ENCODE results near the gene CNOT4. TPM values are rescaled to one million over a fixed set of nuclear protein-coding genes. Genes with fewer than 3 reads are reported as not detected.

The CNOT4 gene
- total and polyA plus RNA-seq, 2 of the 4 experiments (the other 2 are of a cell fraction), result 7.0 to 8.1 TPM

- no CpG with 5 or more reads among the region's 3 CpGs for WGBS, 2 experiments (ENCODE audit: extremely low coverage in 2 of 2, insufficient read length in 1 of 2)
- no peak overlapping the region for H3K27ac ChIP-seq (ENCODE audit: insufficient read depth, low read length)
- CTCF ChIA-PET, result no interaction called here
- TF ChIP-seq ELK1 (IDR thresholded peaks at IDR 0.05; ENCODE audit: borderline replicate concordance, low read depth, low read length), result no peak
- TF ChIP-seq RAD21 (IDR thresholded peaks at IDR 0.05; ENCODE audit: low read length), result no peak
- no peak for TF ChIP-seq MAZ (IDR thresholded peaks at IDR 0.05; ENCODE audit: borderline replicate concordance, low read depth, low read length)
- no peak for TF ChIP-seq BHLHE40 (IDR thresholded peaks at IDR 0.05; ENCODE audit: low read depth, low read length)
- no peak; the same call in 1 of the 2 replicates for TF ChIP-seq CEBPB (IDR thresholded peaks at IDR 0.05; ENCODE audit: low read depth, low read length)
- TF ChIP-seq FOS (IDR thresholded peaks at IDR 0.05; ENCODE audit: low read depth, low read length), result no peak
- no peak for TF ChIP-seq RFX5 (IDR thresholded peaks at IDR 0.05; ENCODE audit: low read depth, low read length)
- TF ChIP-seq MAFK (IDR thresholded peaks at IDR 0.05; ENCODE audit: low read depth, low read length), result no peak
- no peak for TF ChIP-seq RCOR1 (IDR thresholded peaks at IDR 0.05; ENCODE audit: insufficient replicate concordance, low read length)
- dilution Hi-C loops (cut with HindIII; ENCODE audit: low sequenced_read_pairs, unreplicated experiment), result no loop called here
- DNase-seq (no peak), ATAC-seq (ENCODE audit: low read depth) (no peak)
- POLR2A ChIA-PET (ENCODE audit: unreplicated experiment), result no interaction called here
- H3K4ac ChIP-seq (ENCODE audit: low read depth, low read length), result no peak overlapping the region
- H4K20me1 ChIP-seq (ENCODE audit: insufficient read depth, low read length), result no peaks in the 10 kb centered on the region; the same call in 1 of the 2 replicates
- no peak overlapping the region for H3K14ac ChIP-seq (replicated peaks; ENCODE audit: low read depth, low read length)
- intact Hi-C loops (cut with micrococcal nuclease), result loop anchor here (10.0 kb wide), 1 partner anchor 869 kb away; no protein-coding TSS in a partner anchor
- no peaks in the 10 kb centered on the region for H3K9me3 ChIP-seq (ENCODE audit: control insufficient read depth, insufficient read depth, low read length)
- H3K4me1 ChIP-seq (ENCODE audit: control insufficient read depth, insufficient read depth, low read length), result no peaks in the 10 kb centered on the region
- no peak overlapping the region for H2AFZ ChIP-seq (replicated peaks; ENCODE audit: low read length, poor library complexity)
- H3K36me3 ChIP-seq (ENCODE audit: control insufficient read depth, insufficient read depth, low read length), result no peaks in the 10 kb centered on the region
- H2BK120ac ChIP-seq (ENCODE audit: low read depth, low read length), result no peak overlapping the region
- H2BK15ac ChIP-seq (ENCODE audit: low read depth, low read length), result no peak overlapping the region
- no peaks in the 10 kb centered on the region for H3K9me1 ChIP-seq (ENCODE audit: insufficient read depth, low read length)
- H3K4me2 ChIP-seq (ENCODE audit: low read depth, low read length), result no peak overlapping the region
- no peak overlapping the region for H2AK9ac ChIP-seq (replicated peaks; ENCODE audit: low read depth, low read length, poor library complexity)
- H3K56ac ChIP-seq (ENCODE audit: extremely low read depth, insufficient read depth, low read length), result no peak overlapping the region
- BruUV-seq (replicated peaks), result no TSS peak
- no peak overlapping the region for H3K9ac ChIP-seq (ENCODE audit: low read depth, low read length)
- no peak overlapping the region for H4K91ac ChIP-seq (ENCODE audit: insufficient read depth, low read depth, low read length)
- no peak overlapping the region for H2BK5ac ChIP-seq (ENCODE audit: low read depth, low read length, poor library complexity, severe bottlenecking)
- no peak overlapping the region for H2BK20ac ChIP-seq (ENCODE audit: low read depth, low read length)
- no peak overlapping the region for H4K8ac ChIP-seq (ENCODE audit: low read depth in 2 of 2, low read length in 2 of 2)
- H3K27me3 ChIP-seq (ENCODE audit: control insufficient read depth, insufficient read depth, low read length), result peaks cover 6% of the 10 kb centered on the region
- H3K18ac ChIP-seq (ENCODE audit: low read depth, low read length), result no peak overlapping the region
- H3K4me3 ChIP-seq (ENCODE audit: insufficient read depth, low read depth, low read length), result no peak overlapping the region
- H4K5ac ChIP-seq (ENCODE audit: low read depth, low read length), result no peak overlapping the region
- in situ Hi-C loops (cut with MboI; ENCODE audit: low sequenced_read_pairs), result loop anchor here (25.0 kb wide), 1 partner anchor 866 kb away; no protein-coding TSS in a partner anchor
- no peak overlapping the region for H3K23ac ChIP-seq (ENCODE audit: low read depth, low read length)
- peaks cover 0 to 6% of the 10 kb centered on the region in 2 experiments; a peak in 2 of 4 replicates for H3K79me1 ChIP-seq (ENCODE audit: low read depth in 1 of 2, low read length in 2 of 2)
- no peak overlapping the region for H2AK5ac ChIP-seq (ENCODE audit: low read depth, low read length)
Observed at GRCh38 chr7:135553346-135553745, 43.4 kb upstream of the CNOT4 start.

Measured in IMR-90 (cell line).